ENCODE data around the gene TBXAS1. TPM values are rescaled to one million over a fixed set of nuclear protein-coding genes. Genes with fewer than 3 reads are reported as not detected.

The TBXAS1 gene
- total and polyA plus RNA-seq, 2 of the 8 experiments (the other 6 are each of a cell fraction or from before 2014, with no cell fraction given), result 0.86 to 2.1 TPM

DNA sequence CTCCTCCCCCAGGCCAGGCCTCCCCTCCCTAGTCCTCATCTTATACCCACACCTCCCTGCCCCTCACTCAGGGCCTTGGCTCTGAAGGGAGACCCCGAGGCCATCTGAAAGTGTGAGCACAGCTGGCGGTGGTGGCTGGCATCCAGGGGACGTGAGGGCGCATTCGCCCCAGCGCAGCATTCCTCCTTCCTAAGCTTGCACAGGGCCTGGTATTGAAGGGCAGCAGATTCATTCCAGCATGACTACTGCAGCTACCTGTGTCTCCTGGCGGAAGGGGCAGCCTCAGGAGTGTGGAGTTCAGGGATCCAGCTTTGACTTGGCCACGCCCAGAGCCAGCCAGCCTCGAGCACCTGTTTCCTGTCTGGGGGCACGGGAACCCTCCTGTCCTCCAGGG, 161.1 kb downstream of the TBXAS1 start (continued):
- TF ChIP-seq HDAC6 (IDR thresholded peaks at IDR 0.05; ENCODE audit: low read depth, low read length) (no peak), ASH2L (IDR thresholded peaks at IDR 0.05; ENCODE audit: low read length) (no peak), EP300 (IDR thresholded peaks at IDR 0.05; ENCODE audit: borderline replicate concordance in 1 of 2, low read depth in 2 of 2, low read length in 2 of 2) (no peak)

All from H1 (cell line).